Stimulated activated CD8-positive, alpha-beta memory T cell treated with anti-CD3 and anti-CD28 coated beads, Interleukin-15, amount 100 ng/mL, for 1 hour (primary cell): Measurements from ENCODE around the gene GLG1.

Experiments used
- DNase-seq: peaks from one replicate; pipeline ENCODE4 v3.0.0-alpha.2; 2020; ENCODE audit warnings: low read depth

GLG1 gene

GRCh38 chr16:74472540-74472939 lies 134.4 kb downstream of the GLG1 start:
- DNase-seq = no peak

DNA sequence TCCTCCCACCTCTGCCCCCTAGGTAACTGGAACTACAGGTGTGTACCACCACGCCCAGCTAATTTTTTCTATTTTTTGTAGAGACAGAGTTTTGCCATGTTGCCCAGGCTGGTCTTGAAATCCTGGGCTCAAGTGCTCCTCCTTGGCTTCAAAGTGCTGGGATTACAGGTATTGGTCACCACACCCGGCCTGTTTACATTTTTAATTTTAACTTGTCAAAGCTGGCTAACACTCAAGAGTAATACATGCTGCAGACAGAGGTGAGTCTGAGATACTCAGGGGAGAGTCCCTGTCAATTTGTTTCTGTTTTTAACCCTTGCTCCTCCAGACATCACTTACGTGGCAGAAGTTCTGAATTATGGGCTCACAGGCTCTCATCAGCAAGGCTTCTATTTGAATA lies 134.9 kb downstream of the GLG1 start:
- no peak for DNase-seq

- no peak for DNase-seq
These were observed 136.9 kb downstream of the GLG1 start for GRCh38 chr16:74469946-74470478.

DNA sequence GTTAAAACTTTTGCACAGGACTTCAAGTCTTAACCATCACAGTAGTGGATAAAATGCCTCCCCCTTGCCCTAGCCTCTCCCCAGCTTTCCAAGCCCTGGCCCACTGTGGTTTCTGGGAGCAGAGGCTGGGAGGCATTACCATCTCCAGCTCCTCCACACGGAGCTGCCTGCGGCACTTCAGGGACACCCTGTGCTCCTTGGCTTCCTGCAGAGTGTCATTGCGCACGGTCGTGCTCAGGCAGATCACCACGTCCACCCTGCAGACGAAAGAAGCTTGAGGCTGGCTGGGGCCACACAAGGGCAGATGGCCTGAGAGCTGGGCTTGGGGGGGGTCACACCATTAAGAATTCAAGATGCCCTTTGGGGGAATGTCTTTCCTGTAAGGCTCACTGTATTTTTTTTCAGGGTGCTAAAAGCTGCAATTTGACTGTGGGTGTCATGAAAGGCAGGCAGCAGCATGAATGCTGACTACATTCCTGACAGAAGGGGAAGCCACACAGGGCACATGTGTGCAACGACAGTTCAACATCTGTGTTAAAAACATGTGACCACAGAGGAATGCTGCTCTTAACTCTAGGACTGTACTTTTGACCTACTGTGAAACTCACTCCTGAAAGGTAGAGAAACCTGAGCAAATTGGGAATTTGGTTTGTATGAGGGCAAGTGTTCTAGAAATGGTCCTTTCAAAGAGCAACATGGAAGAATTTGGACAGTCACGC lies 137.9 kb downstream of the GLG1 start:
- no peak for DNase-seq

- no peak for DNase-seq
These were observed 140.0 kb downstream of the GLG1 start for GRCh38 chr16:74466872-74467271.

GRCh38 chr16:74465851-74466685 lies 140.8 kb downstream of the GLG1 start:
- no peak for DNase-seq

- DNase-seq = no peak
These were observed 141.6 kb downstream of the GLG1 start for GRCh38 chr16:74465281-74465680.

DNA sequence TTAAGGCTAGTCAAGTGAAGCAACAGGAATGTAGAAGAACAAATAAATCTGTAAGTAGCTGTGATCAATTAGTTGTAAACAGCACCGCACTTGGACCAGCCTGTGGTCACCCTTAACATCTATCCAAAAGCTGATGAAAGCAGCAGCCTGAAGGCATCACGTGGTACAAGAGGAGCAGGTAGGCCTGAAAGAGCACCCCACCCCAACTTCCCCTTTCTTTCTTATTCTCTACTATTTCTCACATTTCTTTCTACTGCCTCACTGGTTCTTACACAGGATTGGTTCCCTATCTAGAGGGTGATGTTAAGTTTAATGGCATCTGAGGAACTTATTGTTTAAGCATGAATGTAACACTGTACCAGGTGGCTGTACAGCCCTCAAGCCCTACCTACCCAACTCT lies 143.0 kb downstream of the GLG1 start:
- no peak for DNase-seq

DNA sequence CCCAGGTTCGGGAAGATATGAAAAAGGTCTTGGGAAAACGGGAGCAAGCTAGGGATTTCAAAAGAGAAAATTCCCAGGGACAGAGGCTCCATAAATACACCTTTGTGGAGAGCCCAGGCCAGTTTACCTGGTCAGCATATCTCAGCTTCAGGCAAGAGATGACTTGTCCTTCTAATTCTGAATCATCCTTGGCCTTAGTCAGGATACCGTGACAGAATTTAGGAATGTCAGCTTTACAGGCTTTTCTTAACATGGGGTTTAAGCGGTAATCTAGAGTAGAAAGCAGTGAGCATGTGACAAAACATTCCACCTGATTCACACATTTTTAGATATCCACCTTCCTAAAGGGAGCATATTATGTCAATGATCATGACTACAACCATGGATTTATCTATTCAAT lies 144.6 kb downstream of the GLG1 start:
- DNase-seq = no peak

GRCh38 chr16:74461826-74462225 lies 145.1 kb downstream of the GLG1 start:
- DNase-seq = no peak

- DNase-seq = no peak
These were observed 146.4 kb downstream of the GLG1 start for GRCh38 chr16:74460542-74460941.

GRCh38 chr16:74456290-74456625 lies 150.7 kb downstream of the GLG1 start:
- DNase-seq = no peak

DNA sequence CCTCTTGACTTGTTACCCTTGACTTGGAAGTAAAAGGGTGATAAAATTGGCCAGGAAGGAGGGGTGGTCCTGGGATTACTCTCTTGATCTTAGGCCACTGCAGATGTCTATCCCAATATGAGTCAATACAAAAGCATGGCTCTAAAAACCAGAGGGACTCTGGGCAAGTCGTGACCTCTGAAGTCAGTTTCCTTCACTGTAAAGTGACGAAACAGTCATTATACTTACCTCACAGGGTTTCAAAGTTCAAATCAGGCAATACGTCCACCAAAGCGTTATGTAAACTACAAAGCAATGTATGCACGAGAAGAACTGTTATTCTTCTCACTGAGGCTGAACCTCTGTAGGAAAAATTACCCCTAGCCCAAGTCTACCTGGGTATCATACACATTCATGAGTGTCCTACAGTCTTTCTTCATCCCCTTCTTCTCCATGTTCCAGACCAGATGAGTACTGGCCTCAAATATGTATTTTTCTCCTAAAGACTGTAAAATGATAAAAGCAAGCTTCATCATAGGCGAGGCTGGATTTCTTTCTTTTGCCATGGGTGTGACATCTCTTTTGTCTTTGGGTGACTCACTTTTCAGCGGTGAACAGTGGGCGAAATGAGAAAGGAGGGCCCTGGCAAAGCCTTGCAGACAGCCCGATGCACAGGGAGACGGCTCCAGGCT lies 151.2 kb downstream of the GLG1 start:
- DNase-seq = no peak

DNA sequence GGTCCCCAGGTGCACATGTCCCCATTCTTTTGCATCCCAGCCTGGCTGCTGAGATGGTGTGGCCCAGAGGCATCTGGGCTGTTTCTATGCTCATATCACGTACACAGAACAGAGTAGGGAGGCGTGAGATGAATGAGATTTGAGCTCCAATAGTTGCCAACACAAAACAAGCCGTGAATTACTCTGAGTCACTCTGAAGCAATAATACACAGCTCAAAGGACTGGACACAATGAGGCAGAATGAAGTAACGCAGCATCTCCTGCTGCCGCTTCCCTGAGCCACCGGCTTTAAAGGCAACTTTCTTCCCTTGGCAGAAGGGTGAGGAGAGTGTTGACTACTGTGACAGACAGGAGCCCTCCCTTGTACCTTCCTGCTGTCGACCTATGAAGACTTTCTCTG lies 151.7 kb downstream of the GLG1 start:
- no peak for DNase-seq

- DNase-seq = no peak
These were observed 154.8 kb downstream of the GLG1 start for GRCh38 chr16:74451951-74452758.

DNA sequence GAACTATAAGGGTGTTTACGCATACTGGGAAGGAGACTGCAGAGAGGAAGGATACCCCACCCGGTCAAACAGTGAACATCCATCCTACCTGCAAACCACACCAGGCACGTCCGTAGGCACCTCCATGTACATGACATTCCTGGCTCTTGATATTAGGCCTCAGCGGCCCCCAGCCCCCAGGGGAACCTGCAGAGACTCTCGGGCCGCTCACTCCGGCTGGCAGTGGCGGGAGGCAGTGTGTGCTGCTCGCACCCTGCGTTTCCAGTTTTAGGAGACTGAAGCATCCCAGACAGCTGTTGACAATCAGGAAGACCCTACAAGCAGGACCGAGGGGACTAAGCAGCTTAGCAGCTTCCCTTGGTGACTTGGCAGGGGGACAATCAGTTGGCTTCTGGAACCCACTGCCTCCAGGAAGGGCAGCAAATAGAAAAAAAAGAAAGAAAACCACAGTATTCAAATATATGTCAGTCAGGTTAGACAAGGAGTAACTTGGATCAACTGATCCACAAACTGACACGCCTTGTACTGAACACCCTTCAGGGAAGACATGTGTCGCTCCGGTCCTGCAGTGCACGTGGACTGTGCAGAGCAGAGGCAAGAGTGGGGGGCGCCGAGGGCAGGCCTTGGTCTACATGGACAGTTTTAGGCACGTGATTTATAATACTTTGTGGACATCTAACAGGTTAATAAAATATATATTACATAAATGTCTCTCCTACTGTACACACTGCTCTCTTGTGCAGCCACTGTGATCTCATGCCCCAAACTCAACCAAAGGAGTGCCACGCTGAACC lies 155.8 kb downstream of the GLG1 start:
- no peak for DNase-seq

DNA sequence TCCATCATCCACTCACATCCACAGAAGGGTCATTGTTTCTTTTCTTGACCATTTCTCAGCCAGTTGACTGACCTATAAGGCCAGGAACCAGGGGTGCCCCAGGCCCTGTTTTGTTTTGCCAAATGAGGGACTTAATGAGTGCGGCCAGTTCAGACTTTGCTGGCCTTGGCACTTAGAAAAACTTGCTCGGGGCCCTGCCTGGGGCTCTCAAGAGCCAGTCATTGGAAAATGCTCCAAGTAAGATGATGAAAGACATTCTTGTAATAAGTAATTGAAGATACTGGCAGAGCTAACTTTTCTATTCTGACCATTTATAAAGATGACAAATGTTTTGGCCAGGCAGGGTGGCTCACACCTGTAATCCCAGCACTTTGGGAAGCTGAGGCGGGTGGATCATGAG lies 156.7 kb downstream of the GLG1 start:
- no peak for DNase-seq

- DNase-seq = no peak
These were observed 157.4 kb downstream of the GLG1 start for GRCh38 chr16:74449470-74449869.

GRCh38 chr16:74448990-74449389 lies 157.9 kb downstream of the GLG1 start:
- no peak for DNase-seq

GRCh38 chr16:74447578-74447977 lies 159.3 kb downstream of the GLG1 start:
- no peak for DNase-seq

DNA sequence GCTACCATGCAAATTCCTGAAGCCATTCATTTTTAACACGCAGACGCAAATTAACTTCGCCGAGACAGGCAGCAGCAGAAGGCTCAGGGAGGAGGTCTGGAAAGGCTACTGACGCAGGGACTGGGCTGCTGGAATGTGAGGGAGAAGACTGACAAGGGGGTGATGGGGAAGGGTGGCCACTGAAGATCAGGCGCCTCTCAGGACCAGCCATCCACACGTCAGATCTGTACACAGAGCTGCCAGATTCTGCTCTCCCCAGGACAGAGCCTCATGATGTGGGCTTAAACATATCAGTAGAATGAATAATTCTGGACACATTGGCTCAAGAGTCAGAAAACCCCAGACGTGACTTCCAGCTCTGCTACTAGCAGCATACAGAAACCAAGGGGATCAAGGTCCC lies 160.0 kb downstream of the GLG1 start:
- DNase-seq = no peak
